HG03575 (cell line): ENCODE measurements around the gene AGO4.
"Not testable (repeated sequence)": the region's sequence is repeated elsewhere in the genome, so short reads cannot be mapped to it uniquely, and the experiment has no call there.

Experiments used
- ATAC-seq: cut with Tn5 transposase; IDR thresholded peaks from one replicate; pipeline ENCODE4 v1.9.1; 2021; ENCODE audit not compliant: unreplicated experiment, insufficient number of reproducible peaks, low FRiP score; ENCODE audit errors: extremely low read depth

Gene AGO4

GRCh38 chr1:35809114-35810095 lies 1.6 kb downstream of the AGO4 start:
- ATAC-seq = no peak

- no peak for ATAC-seq
Observed at GRCh38 chr1:35810096-35810881, 2.5 kb downstream of the AGO4 start.

GRCh38 chr1:35812754-35813153 lies 4.9 kb downstream of the AGO4 start:
- not testable (repeated sequence) for ATAC-seq

- ATAC-seq = no peak
Observed at GRCh38 chr1:35825255-35825654, 17.4 kb downstream of the AGO4 start.

GRCh38 chr1:35832276-35832905 lies 24.6 kb downstream of the AGO4 start:
- ATAC-seq = no peak

- ATAC-seq = no peak
Observed at GRCh38 chr1:35833395-35833794, 25.6 kb downstream of the AGO4 start.

- ATAC-seq = no peak
Observed at GRCh38 chr1:35834218-35834617, 26.4 kb downstream of the AGO4 start.

- ATAC-seq = no peak
Observed at GRCh38 chr1:35835398-35835797, 27.6 kb downstream of the AGO4 start.

- ATAC-seq = no peak
Observed at GRCh38 chr1:35836734-35837133, 28.9 kb downstream of the AGO4 start.

GRCh38 chr1:35838693-35839245 lies 31.0 kb downstream of the AGO4 start:
- no peak for ATAC-seq

GRCh38 chr1:35844826-35845225 lies 37.0 kb downstream of the AGO4 start:
- no peak for ATAC-seq

GRCh38 chr1:35845766-35846165 lies 38.0 kb downstream of the AGO4 start:
- no peak for ATAC-seq

- no peak for ATAC-seq
Observed at GRCh38 chr1:35847935-35848565, 40.2 kb downstream of the AGO4 start.

- no peak for ATAC-seq
Observed at GRCh38 chr1:35850051-35850450, 42.2 kb downstream of the AGO4 start.

- ATAC-seq = no peak
Observed at GRCh38 chr1:35850716-35851115, 42.9 kb downstream of the AGO4 start.

- ATAC-seq = no peak
Observed at GRCh38 chr1:35851132-35851869, 43.5 kb downstream of the AGO4 start.

GRCh38 chr1:35852241-35852640 lies 44.4 kb downstream of the AGO4 start:
- no peak for ATAC-seq

- ATAC-seq = no peak
Observed at GRCh38 chr1:35854989-35855700, 47.3 kb downstream of the AGO4 start.
